DMS53 treated with DMSO at 0.1 percent for 48 hours (cell line): Measurements from ENCODE around the gene OPA3.

Experiments used
- DNase-seq: peaks from one replicate; lab custom pipeline; 2025; ENCODE audit not compliant: unreplicated experiment; lab: John Stamatoyannopoulos, UW

Gene OPA3

DNA sequence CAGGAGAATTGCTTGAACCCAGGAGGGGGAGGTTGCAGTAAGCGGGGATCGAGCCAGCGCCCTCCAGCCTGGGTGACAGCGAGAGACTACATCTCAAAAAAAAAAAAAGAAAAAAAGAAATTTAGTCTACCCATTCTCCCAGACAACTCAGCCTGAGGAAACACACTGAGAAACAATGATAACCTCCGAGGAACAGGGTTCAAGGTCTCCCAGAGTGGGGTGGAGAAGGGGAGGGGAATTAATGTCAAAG is 78.7 kb downstream of the OPA3 start:
- no peak for DNase-seq

DNA sequence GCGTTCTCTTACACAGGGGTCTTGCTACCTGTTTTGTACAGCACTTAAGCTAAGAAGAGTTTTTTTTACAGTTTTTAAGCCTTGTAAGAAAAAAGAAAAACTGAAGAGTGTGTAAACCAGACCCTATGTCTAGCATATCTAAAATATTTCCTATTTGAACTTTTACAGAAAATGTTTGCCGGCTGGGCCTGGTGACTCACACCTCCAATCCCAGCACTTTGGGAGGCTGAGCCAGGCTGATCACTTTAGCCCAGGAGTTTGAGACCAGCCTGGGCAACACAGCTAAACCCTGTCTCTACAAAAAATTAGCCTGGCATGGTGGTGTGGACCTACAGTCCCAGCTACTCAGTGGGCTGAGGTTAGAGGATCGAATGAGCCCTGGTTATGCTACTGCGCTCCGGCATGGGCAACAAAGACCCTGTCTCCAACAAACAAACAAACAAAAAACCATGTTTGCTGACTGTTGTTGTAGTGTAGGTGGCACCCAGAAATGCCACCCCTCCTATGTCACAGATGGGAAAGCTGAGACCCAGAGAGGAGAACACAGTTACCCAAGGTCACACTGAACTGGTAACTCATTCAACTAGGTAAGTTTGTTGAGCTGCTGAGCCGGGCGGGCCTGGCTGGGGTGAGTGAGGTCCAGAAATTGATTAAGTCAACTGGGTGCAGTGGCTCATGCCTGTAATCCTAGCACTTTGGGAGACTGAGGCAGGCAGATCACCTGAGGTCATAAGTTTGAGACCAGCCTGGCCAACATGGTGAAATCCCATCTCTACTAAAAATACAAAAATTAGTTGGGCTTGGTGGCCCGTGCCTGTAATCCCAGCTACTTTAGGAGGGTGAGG is 79.2 kb downstream of the OPA3 start:
- DNase-seq, result no peak

- DNase-seq, result no peak
These were observed 80.7 kb downstream of the OPA3 start for GRCh38 chr19:45503909-45504308.

DNA sequence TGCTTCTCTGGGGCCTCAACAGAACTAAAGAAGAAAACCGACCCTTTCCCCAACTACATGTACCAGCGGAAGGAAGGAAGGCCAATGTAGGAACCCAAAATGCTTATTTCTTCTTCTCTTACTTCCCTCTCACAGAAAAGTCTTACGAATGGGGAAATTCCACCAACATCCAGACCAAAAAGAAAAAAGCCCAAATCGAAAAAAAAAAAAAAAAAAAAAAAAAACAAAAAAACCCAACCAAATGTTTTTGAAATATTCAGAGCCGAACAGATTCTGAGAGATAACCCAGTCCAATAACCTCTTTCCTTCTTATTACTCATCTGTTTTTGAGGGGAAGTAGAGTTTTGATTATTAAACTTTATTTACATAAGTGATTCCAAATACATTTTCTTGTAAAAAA is 82.5 kb downstream of the OPA3 start:
- DNase-seq, result no peak

- DNase-seq, result no peak
These were observed 82.9 kb downstream of the OPA3 start for GRCh38 chr19:45501730-45502014.

- no peak for DNase-seq
These were observed 83.5 kb downstream of the OPA3 start for GRCh38 chr19:45500918-45501729.

GRCh38 chr19:45499196-45500180 is 85.1 kb downstream of the OPA3 start:
- DNase-seq, result no peak

DNA sequence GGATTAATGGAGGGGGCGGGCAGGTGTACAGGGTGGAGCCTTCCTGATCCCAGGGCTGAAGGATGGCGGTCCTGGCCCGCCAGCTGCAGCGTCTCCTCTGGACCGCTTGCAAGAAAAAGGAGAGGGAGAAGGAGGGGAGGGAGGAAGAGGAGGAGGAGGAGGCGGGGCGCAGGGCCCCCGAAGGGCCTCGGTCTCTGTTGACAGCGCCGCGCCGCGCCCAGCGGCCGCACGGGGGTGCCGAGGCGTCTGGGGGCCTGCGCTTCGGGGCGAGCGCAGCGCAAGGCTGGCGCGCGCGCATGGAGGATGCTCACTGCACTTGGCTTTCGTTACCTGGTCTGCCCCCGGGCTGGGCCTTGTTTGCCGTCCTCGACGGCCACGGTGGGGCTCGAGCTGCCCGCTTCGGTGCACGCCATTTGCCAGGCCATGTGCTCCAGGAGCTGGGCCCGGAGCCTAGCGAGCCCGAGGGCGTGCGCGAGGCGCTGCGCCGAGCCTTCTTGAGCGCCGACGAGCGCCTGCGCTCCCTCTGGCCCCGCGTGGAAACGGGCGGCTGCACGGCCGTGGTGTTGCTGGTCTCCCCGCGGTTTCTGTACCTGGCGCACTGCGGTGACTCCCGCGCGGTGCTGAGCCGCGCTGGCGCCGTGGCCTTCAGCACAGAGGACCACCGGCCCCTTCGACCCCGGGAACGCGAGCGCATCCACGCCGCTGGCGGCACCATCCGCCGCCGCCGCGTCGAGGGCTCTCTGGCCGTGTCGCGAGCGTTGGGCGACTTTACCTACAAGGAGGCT is 86.0 kb downstream of the OPA3 start, which contains the start of gene PPM1N:
Gene PPM1N, plus strand, starts transcription at position 33 of the 785 bp plus-strand sequence. Its CDS starts 30 bp downstream, at position 63.
- no peak for DNase-seq

DNA sequence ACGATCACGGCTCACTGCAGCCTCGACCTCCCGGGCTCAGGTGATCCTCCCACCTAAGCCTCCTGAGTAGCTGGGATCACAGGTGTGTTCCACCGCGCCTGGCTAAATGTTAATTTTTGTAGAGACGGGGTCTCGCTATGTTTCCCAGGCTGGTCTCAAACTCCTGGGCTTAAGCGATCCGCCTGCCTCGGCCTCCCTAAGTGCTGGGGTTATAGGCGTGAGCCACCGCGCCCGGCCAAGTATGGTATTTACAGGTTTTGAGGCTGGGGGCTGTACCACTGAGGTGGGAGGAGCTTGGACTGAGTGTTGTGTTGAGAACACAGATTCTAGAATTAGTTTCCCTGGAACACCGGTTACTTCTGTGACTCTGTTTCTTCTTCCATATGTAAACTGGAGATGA is 86.8 kb downstream of the OPA3 start:
- no peak for DNase-seq

GRCh38 chr19:45496349-45496953 is 88.2 kb downstream of the OPA3 start:
- no peak for DNase-seq

DNA sequence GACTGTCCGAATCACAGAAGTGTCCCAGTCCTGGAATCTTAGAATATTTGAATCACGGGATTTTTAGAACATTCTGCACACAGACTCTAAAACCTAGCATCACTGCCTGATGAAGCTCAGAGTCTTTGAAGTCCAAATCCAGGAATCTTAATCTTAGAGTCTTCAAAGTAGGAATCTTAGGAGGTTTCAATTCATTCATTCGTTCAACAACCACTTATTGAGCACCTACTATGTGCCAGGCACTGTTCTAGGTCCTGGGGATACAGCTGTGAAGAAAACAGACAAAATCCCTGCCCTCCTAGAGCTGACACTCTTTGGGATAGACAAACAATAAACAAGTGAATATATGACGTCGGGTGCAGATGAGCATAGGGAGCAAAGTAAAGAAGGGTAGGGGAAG is 89.4 kb downstream of the OPA3 start:
- no peak for DNase-seq

DNA sequence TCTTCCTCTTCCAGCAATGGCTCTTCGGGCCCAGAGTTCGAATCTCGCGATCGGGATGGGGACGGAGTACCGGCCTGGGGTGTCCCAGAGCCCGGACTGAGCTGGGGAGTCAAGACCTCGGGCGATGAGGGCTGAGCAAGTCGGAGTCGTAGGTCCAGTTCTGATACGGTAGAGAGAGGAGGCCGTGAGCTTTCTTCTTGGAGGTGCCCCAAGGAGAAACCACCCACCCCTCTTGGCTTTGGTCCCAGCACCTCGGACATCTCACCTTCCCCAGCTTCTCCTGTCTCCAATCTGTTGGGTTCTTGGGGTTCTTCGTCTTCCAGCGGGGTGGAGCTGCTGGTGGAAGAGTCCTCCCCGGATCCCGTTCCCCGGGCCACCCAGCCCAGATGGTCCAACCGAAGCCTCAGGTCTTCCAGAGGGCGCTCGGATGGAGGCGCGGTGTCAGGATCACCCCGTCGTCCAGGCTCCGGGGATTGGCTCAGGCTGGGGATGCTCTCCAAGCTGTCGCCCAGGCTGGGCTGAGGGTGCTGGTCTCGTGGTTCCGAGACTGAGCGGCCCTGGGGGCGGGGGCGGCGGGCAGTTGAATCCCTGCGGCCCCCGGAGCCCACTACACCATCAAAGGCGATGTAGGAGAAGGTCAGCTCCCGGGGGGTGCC is 90.2 kb downstream of the OPA3 start:
- DNase-seq, result no peak

DNA sequence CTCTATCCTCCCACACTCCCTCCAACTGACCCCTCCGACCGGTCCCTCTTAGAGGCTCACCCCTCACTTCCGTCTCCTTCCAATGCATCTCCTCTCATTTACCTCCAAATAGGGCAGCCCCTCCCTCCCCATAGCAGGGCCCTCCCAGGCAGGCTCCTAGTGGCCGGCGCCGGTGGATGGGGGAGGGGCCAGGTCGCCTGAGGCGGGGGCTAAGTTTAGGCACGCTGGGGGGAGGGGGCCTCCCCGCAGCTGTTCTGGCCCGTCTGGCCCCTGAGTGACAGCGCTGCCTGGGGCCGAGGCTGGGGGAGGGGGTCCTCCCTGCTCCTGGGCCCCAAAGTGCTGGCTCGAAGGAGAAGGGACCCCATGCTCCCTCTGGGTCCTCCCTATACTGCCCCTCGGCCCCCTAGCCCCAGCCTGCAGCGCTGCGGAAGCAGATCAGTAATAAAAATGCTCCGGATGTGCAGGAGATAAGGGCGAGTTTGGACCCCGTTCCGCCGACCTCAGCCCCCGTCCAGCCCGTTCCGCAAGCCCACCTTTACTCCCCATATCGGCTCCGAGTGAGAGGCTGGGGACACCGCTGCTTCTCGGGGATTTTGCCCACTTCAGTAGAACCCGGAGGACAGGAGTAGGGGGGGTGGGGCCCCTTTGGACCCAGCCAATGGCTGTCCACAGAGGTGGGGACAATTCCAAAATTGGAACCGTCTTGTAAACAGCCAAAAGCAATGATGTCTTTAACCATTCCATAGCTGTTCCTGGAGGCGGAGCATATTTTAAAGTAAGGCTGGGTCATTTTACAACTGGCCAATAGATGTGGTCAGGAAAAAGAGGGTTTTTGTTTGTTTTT is 91.8 kb downstream of the OPA3 start:
- no peak for DNase-seq

DNA sequence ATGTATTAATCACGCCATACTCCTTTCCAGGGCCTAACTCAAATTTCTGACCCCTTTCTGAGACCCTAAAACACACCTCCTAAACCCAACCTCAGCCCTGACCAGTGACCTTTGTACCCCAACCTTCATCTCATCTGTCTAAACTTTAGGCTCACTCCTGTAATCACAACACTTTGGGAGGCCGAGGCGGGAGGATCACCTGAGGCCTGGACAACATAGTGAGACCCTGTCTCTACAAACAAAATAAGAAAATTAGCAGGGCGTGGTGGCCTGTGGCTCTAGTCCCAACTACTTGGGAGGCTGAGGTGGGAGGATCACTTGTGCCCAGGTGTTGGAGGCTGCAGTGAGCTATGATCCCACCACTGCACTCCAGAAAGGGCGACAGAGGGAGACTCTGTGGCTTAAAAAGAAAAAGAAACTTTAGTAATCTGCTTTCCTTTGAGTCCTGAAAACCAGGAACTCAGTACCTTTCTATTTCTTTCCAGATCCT is 92.4 kb downstream of the OPA3 start:
- no peak for DNase-seq

DNA sequence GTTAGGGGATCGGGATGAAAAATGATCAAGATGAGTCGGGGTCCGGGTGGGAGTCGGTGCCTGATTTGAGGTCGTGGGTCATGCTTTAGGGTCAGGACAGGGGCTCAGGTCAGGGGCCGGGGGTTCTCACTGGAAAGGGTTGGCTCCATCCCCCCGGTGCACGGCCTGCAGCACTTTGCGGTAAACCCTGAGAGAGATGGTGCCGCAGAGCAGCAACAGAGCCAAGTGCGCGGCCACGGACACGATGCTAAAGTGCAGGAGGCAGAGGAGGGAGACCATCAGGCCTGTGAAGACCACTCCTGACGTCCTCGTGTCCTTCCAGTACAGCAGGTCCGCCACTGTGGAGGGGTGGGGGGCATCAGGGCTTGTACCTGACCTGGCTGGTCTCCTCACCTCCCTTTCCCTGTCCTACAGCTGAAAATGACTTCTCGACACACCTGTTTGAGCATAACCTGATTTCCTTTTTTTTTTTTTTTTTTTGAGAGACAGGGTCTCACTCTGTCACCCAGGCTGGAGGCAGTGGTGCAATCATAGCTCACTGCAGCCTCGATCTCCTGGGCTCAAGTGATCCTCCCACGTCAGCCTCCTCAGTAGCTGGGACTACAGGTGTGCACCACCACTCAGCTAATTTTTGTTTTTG is 95.3 kb downstream of the OPA3 start:
- no peak for DNase-seq

- no peak for DNase-seq
These were observed 95.9 kb downstream of the OPA3 start for GRCh38 chr19:45488708-45489107.

DNA sequence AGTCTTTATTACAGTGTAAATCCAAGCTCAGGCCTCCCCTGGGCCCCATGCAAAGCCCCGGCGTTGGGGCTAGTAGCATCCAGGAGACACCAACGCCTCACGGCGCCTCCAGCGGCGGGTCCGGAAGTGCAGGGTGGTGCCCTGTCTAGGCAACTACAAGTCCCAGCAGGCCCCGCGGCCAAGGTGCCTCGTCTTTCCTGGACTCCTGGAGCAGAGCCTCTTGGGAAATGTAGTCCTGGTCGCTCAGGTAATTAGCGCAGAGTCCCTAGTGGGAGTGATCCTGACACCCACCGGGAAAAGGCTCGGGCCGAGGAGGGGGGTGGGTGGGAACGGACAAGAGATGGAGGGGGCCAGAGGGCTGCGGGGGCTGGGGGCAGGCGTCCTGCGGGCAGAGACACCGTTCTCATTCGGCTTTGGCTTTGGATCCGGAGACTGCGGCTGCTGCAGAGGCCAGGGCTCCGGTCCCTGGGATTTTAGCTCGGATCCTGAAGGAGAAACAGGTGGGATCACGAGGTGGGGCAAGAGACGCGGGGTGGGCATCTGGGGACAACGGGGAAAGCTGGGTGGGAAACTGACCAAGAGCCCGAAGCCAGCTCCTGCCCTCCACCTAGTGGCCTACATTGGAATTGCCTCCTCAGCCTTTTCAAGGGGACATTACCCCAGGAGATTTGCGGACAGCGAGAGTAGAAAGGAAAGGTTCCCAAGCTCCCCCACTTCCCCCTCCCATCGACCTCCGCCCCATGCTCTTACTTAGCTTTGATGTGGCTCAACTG is 99.1 kb downstream of the OPA3 start:
- DNase-seq, result peak; percentile 81
